ENCODE measurements around the gene SHH.

Gene SHH

DNA sequence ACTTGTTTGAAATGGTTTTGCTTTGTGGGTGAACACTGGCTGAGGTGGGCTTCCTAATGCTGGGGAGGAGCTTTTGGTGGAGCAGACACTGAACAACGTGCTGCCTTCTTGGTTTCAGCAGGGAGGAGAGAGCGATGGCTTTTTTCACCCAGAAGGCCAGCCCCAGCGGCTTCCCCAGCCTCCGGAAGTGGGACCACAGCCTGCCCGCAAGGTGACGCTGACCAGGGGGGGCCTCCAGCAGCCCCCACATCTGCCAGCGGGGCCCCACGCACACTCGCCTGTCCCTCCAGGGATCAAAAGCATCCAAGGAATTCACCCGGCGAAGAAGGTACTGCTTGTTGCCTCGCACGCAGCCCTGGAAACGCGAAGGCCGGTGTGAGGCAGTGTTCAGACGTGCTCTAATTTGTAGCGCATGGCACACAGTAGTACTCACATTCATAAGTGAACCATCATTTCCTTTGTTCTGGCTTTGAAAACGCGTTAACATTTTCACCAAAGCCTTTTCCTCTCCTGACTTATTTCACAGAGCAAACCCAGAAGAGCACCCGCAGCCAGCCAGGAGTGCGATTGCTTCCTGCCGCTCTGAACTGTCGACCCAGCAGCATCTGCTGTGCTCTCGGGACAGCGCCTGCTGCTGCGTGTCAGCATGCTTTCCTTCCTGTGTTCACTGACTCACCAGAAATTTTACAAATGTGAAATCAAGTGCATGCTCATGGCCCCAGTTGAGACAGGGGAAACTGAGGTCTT, 48.4 kb downstream of the SHH start:
- WGBS (ENCODE audit: extremely low coverage, insufficient coverage, insufficient read length) = no CpG with 5 or more reads among the region's 27 CpGs
- H3K9me3 ChIP-seq (ENCODE audit: insufficient read depth, low read depth, low read length) = no peaks in the 10 kb centered on the region
- H4K8ac ChIP-seq (ENCODE audit: low read depth, low read length) = no peak overlapping the region

DNA sequence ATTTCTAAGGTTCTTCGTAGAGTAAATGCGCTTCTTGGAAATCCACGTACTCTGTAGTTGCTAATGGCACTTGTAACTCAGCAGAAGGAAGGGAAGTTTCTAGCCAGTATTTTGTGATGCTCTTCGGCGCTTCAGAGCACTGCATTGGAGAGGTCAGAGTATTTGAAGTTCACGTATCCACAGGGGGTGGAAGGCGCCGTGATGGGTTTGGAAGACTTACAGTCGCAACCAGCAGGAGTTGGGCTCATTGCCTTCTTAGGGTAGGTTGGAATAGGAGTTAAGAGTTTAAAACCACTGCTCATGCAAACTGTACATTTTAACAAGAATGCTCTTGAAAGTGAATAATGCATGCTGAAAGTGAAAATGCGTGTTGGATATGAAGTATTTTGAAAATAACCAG, 49.1 kb downstream of the SHH start:
- Histone ChIP-seq H3K36me3 (ENCODE audit: control insufficient read depth in 1 of 2, insufficient read depth in 2 of 2, low read length in 2 of 2) (peaks cover 20 to 38% of the 10 kb centered on the region in 2 experiments), H4K91ac (ENCODE audit: low read depth, low read length) (no peak overlapping the region), H3K18ac (ENCODE audit: low read length) (no peak overlapping the region), H3K23ac (ENCODE audit: low read length) (no peak overlapping the region), H3K4ac (ENCODE audit: low read depth, low read length) (no peak overlapping the region), H4K12ac (ENCODE audit: low read depth, low read length) (no peak overlapping the region), H3K79me2 (ENCODE audit: control insufficient read depth, insufficient read depth, low read length, poor library complexity) (no peaks in the 10 kb centered on the region), H3K9me3 (ENCODE audit: insufficient read depth, low read depth, low read length) (no peaks in the 10 kb centered on the region), H3K4me1 (ENCODE audit: control insufficient read depth in 1 of 2, insufficient read depth in 2 of 2, low read length in 2 of 2) (peaks cover 0 to 2% of the 10 kb centered on the region in 2 experiments), H2AK5ac (ENCODE audit: low read length) (no peak overlapping the region), H3K9ac (ENCODE audit: low read length) (no peak overlapping the region), H2BK12ac (ENCODE audit: low read length) (no peak overlapping the region), H3K14ac (ENCODE audit: low read length) (no peak overlapping the region), H3K4me3 (ENCODE audit: low read depth, low read length) (no peak overlapping the region), H2BK5ac (ENCODE audit: low read depth, low read length, poor library complexity) (no peak overlapping the region), H3K27me3 (ENCODE audit: insufficient read depth, low read length) (no peaks in the 10 kb centered on the region), H3K27ac (ENCODE audit: low read depth, low read length) (no peak overlapping the region), H2AFZ (ENCODE audit: insufficient read depth, low read length, poor library complexity) (no peak overlapping the region), H3K79me1 (ENCODE audit: low read length) (no peaks in the 10 kb centered on the region), H4K8ac (ENCODE audit: low read depth, low read length) (no peak overlapping the region), H2BK120ac (ENCODE audit: insufficient read depth, low read length, poor library complexity) (no peak overlapping the region), H3K4me2 (ENCODE audit: low read length) (no peak overlapping the region)
- WGBS (ENCODE audit: extremely low coverage, insufficient coverage, insufficient read length) = no CpG with 5 or more reads among the region's 10 CpGs
- no peak for DNase-seq

More for the DNA sequence above, 48.4 kb downstream of the SHH start:
- Histone ChIP-seq H3K27ac (ENCODE audit: low read depth, low read length) (no peak overlapping the region), H2AK5ac (ENCODE audit: low read length) (no peak overlapping the region), H3K4me2 (ENCODE audit: low read length) (no peak overlapping the region), H2BK5ac (ENCODE audit: low read depth, low read length, poor library complexity) (no peak overlapping the region), H2BK12ac (ENCODE audit: low read length) (no peak overlapping the region), H2BK120ac (ENCODE audit: insufficient read depth, low read length, poor library complexity) (no peak overlapping the region), H3K4me3 (ENCODE audit: low read depth, low read length) (no peak overlapping the region), H3K18ac (ENCODE audit: low read length) (no peak overlapping the region), H4K91ac (ENCODE audit: low read depth, low read length) (no peak overlapping the region), H3K27me3 (ENCODE audit: insufficient read depth, low read length) (no peaks in the 10 kb centered on the region), H3K4me1 (ENCODE audit: control insufficient read depth in 1 of 2, insufficient read depth in 2 of 2, low read length in 2 of 2) (peaks cover 0 to 2% of the 10 kb centered on the region in 2 experiments), H3K9ac (ENCODE audit: low read length) (no peak overlapping the region), H3K23ac (ENCODE audit: low read length) (no peak overlapping the region), H3K79me1 (ENCODE audit: low read length) (no peaks in the 10 kb centered on the region), H2AFZ (ENCODE audit: insufficient read depth, low read length, poor library complexity) (no peak overlapping the region), H3K14ac (ENCODE audit: low read length) (no peak overlapping the region), H3K4ac (ENCODE audit: low read depth, low read length) (no peak overlapping the region), H4K12ac (ENCODE audit: low read depth, low read length) (no peak overlapping the region), H3K36me3 (ENCODE audit: control insufficient read depth in 1 of 2, insufficient read depth in 2 of 2, low read length in 2 of 2) (peaks cover 17 to 35% of the 10 kb centered on the region in 2 experiments), H3K79me2 (ENCODE audit: control insufficient read depth, insufficient read depth, low read length, poor library complexity) (no peaks in the 10 kb centered on the region)
- DNase-seq = no peak

DNA sequence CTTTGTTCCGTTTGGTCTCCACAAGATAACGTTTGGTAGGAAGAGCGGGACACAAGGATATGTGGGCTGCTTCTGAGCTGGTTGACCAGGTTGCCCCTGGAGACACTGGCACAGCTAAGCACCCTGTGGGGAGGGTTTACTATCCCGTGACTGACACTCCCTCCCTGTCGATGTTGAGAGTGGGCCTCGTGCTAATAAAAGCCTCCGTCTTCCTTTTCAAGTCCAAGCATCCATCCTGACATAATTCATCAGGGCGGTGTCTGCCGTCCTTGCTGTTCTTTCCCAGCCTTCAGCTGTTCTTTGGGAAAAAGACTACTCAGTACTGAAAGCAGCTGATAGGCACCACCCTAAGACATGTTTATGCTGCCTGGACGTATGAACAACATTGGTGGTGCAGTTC, 49.6 kb downstream of the SHH start:
- Histone ChIP-seq H2AFZ (ENCODE audit: insufficient read depth, low read length, poor library complexity) (no peak overlapping the region), H4K12ac (ENCODE audit: low read depth, low read length) (no peak overlapping the region), H3K4ac (ENCODE audit: low read depth, low read length) (no peak overlapping the region), H4K8ac (ENCODE audit: low read depth, low read length) (no peak overlapping the region), H3K4me3 (ENCODE audit: low read depth, low read length) (no peak overlapping the region), H2BK120ac (ENCODE audit: insufficient read depth, low read length, poor library complexity) (no peak overlapping the region), H3K79me2 (ENCODE audit: control insufficient read depth, insufficient read depth, low read length, poor library complexity) (no peaks in the 10 kb centered on the region), H2AK5ac (ENCODE audit: low read length) (no peak overlapping the region), H3K9ac (ENCODE audit: low read length) (no peak overlapping the region), H3K4me2 (ENCODE audit: low read length) (no peak overlapping the region), H3K4me1 (ENCODE audit: control insufficient read depth in 1 of 2, insufficient read depth in 2 of 2, low read length in 2 of 2) (peaks cover 0 to 2% of the 10 kb centered on the region in 2 experiments), H4K91ac (ENCODE audit: low read depth, low read length) (no peak overlapping the region), H2BK5ac (ENCODE audit: low read depth, low read length, poor library complexity) (no peak overlapping the region), H3K79me1 (ENCODE audit: low read length) (no peaks in the 10 kb centered on the region), H3K23ac (ENCODE audit: low read length) (no peak overlapping the region), H3K18ac (ENCODE audit: low read length) (no peak overlapping the region), H3K27ac (ENCODE audit: low read depth, low read length) (no peak overlapping the region), H3K9me3 (ENCODE audit: insufficient read depth, low read depth, low read length) (no peaks in the 10 kb centered on the region), H3K14ac (ENCODE audit: low read length) (no peak overlapping the region), H3K36me3 (ENCODE audit: control insufficient read depth in 1 of 2, insufficient read depth in 2 of 2, low read length in 2 of 2) (peaks cover 18 to 35% of the 10 kb centered on the region in 2 experiments), H2BK12ac (ENCODE audit: low read length) (no peak overlapping the region), H3K27me3 (ENCODE audit: insufficient read depth, low read length) (no peaks in the 10 kb centered on the region)
- no CpG with 5 or more reads among the region's 10 CpGs for WGBS (ENCODE audit: extremely low coverage, insufficient coverage, insufficient read length)
- no peak for DNase-seq

DNA sequence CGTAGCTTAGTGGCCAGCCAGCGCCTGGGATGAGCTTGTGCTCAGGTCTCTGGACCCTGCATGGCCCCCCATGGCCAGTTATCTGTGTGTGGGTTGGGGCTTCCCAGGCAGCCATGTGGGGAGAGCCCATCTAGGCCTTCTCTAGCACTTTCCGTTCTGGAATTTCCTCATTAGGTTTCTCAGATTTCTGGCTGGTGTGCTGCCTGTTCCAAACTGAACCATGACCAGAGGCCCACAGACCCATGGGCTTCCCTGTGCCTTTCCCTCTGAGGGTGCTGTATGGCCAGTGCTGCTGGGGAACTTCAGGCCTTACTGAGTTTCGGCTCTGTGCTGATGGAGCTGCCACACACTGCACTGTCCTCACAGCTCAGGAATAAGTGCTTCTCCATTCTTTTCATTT, 50.2 kb downstream of the SHH start:
- no peaks in the 10 kb centered on the region for H3K79me2 ChIP-seq (ENCODE audit: control insufficient read depth, insufficient read depth, low read length, poor library complexity)
- no peak overlapping the region for H2AFZ ChIP-seq (ENCODE audit: insufficient read depth, low read length, poor library complexity)
- H3K14ac ChIP-seq (ENCODE audit: low read length) = no peak overlapping the region
- no peak overlapping the region for H2BK120ac ChIP-seq (ENCODE audit: insufficient read depth, low read length, poor library complexity)
- H3K27ac ChIP-seq (ENCODE audit: low read depth, low read length) = no peak overlapping the region
- no peak overlapping the region for H2BK5ac ChIP-seq (ENCODE audit: low read depth, low read length, poor library complexity)
- H3K23ac ChIP-seq (ENCODE audit: low read length) = no peak overlapping the region
- no peaks in the 10 kb centered on the region for H3K9me3 ChIP-seq (ENCODE audit: insufficient read depth, low read depth, low read length)
- no peak overlapping the region for H2AK5ac ChIP-seq (ENCODE audit: low read length)
- H3K4ac ChIP-seq (ENCODE audit: low read depth, low read length) = no peak overlapping the region
- H3K79me1 ChIP-seq (ENCODE audit: low read length) = no peaks in the 10 kb centered on the region
- H2BK12ac ChIP-seq (ENCODE audit: low read length) = no peak overlapping the region
- H3K4me3 ChIP-seq (ENCODE audit: low read depth, low read length) = no peak overlapping the region
- H3K36me3 ChIP-seq (ENCODE audit: control insufficient read depth in 1 of 2, insufficient read depth in 2 of 2, low read length in 2 of 2) = peaks cover 16 to 32% of the 10 kb centered on the region in 2 experiments
- H3K27me3 ChIP-seq (ENCODE audit: insufficient read depth, low read length) = no peaks in the 10 kb centered on the region
- H3K18ac ChIP-seq (ENCODE audit: low read length) = no peak overlapping the region
- no peak overlapping the region for H4K12ac ChIP-seq (ENCODE audit: low read depth, low read length)
- no peak overlapping the region for H3K4me2 ChIP-seq (ENCODE audit: low read length)
- no CpG with 5 or more reads among the region's 4 CpGs for WGBS (ENCODE audit: extremely low coverage, insufficient coverage, insufficient read length)
- peaks cover 0 to 2% of the 10 kb centered on the region in 2 experiments for H3K4me1 ChIP-seq (ENCODE audit: control insufficient read depth in 1 of 2, insufficient read depth in 2 of 2, low read length in 2 of 2)
- no peak overlapping the region for H4K91ac ChIP-seq (ENCODE audit: low read depth, low read length)
- H4K8ac ChIP-seq (ENCODE audit: low read depth, low read length) = no peak overlapping the region
- H3K9ac ChIP-seq (ENCODE audit: low read length) = no peak overlapping the region
- no peak for DNase-seq

Measured in trophoblast cell (in vitro differentiated cells and primary cell).